AG04449 (cell line): ENCODE measurements around the gene IFNAR1.
A peak's percentile ranks its signal among the peaks of the same experiment; 100 is the strongest.

Experiments used
- CTCF ChIA-PET: fragments of 350-600 bp; formaldehyde crosslinking; extraction: SDS; loops from one replicate; lab custom pipeline; 2021; ENCODE audit warnings: antibody characterized with exemption; lab: Yijun Ruan, JAX
- POLR2A ChIA-PET: fragments of 400-600, 350-600 bp; formaldehyde crosslinking; extraction: SDS; loops from one replicate; lab custom pipeline; 2020; ENCODE audit warnings: antibody characterized with exemption, inconsistent platforms; lab: Yijun Ruan, JAX
- DNase-seq: peaks from one replicate; pipeline ENCODE4 v3.0.0-alpha.2; 2010; ENCODE audit warnings: low read depth, low spot score
- H3K4me3 ChIP-seq: 2 replicates; pipeline ENCODE4 v1.5.1; 2011; ENCODE audit warnings: low read depth, mild to moderate bottlenecking, control low read depth, low read length
- TF ChIP-seq, protein P1 (sequence below): IDR thresholded peaks from one replicate; pipeline ENCODE4 v1.5.1; 2011; ENCODE audit warnings: mild to moderate bottlenecking, moderate library complexity, low read length, control low read depth, inconsistent platforms; ENCODE audit not compliant: insufficient read depth; ENCODE audit errors: missing control alignments

IFNAR1 gene

DNA sequence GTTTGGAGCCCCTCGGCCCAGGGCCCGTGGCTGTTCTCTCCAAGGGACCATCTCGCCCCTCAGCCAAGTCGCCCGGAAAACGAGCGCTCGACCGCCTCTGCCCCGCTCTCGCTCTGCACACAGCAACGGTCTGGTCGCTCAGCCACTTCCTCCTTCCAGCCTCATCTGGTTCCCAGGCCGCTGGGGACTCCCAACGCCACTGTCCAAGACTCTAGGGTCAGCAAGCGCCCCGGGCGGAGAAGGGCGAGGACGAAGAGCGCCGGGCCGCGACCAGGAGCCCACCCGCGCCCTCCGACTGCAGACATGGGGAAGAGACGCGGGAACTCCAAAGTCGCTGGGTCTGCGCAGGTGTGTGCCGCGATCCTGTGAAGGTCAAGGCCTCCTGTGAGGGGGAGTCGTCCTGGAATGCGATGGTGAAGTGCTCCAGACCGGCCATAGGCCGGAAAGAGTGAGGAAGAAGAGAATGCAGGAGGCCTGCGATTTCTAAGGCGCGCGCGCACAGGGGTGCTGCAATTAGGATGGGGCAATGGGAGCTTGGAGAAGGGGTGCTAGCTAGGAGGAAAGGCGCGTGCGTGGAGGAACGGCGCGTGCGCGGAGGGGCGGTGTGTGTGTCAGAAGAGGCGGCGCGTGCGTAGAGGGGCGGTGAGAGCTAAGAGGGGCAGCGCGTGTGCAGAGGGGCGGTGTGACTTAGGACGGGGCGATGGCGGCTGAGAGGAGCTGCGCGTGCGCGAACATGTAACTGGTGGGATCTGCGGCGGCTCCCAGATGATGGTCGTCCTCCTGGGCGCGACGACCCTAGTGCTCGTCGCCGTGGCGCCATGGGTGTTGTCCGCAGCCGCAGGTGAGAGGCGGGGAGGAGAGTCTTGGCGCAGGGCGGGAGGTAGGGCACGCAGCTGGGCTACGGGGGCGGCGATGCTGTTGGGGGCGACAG lies at the start of gene IFNAR1:
IFNAR1 (plus strand) TSS at position 680 of the 931 bp plus-strand sequence; CDS start at position 766, 86 bp downstream.
- H3K4me3 ChIP-seq, result peak within 1 kb of the TSS; percentile 100
- TF ChIP-seq, protein P1, sequence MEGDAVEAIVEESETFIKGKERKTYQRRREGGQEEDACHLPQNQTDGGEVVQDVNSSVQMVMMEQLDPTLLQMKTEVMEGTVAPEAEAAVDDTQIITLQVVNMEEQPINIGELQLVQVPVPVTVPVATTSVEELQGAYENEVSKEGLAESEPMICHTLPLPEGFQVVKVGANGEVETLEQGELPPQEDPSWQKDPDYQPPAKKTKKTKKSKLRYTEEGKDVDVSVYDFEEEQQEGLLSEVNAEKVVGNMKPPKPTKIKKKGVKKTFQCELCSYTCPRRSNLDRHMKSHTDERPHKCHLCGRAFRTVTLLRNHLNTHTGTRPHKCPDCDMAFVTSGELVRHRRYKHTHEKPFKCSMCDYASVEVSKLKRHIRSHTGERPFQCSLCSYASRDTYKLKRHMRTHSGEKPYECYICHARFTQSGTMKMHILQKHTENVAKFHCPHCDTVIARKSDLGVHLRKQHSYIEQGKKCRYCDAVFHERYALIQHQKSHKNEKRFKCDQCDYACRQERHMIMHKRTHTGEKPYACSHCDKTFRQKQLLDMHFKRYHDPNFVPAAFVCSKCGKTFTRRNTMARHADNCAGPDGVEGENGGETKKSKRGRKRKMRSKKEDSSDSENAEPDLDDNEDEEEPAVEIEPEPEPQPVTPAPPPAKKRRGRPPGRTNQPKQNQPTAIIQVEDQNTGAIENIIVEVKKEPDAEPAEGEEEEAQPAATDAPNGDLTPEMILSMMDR, result no peak
- DNase-seq, result peak; percentile 76
- CTCF ChIA-PET, result interaction anchor here (0.7 to 1.7 kb wide), 6 partner anchors 35 to 127 kb away, joined by 3 to 15 read pairs (median 4); no protein-coding TSS in a partner anchor
- POLR2A ChIA-PET, result interaction anchor here (0.6 to 1.3 kb wide), 7 partner anchors 10 to 264 kb away, joined by 3 to 8 read pairs (median 3); partner anchors contain the start of genes DONSON, IL10RB and TMEM50B

DNA sequence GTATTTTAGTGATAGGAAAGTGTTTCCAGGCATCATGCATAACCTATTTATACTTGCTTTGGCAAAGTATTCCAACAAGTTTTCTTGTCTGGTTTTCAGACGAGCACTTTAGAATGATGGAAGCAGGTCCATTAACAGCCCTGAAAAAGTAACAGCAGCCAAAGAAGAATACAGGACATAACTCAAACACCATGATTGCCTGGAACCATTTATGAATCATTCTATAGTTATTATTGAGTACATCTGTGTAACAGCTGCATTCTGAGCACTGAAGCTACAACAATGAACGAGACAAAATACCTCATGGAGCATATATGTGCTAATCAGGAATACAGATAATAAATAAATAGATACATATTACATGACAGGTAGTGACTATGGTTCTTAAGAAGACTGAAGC lies 46.0 kb upstream of the IFNAR1 start:
- CTCF ChIA-PET, result interaction anchor here (0.9 to 2.7 kb wide), 4 partner anchors 12 to 82 kb away, joined by 3 to 9 read pairs (median 4); no protein-coding TSS in a partner anchor
- POLR2A ChIA-PET, result no interaction called here
- no peak overlapping the region for H3K4me3 ChIP-seq
- DNase-seq, result no peak
- TF ChIP-seq, protein P1, result no peak

DNA sequence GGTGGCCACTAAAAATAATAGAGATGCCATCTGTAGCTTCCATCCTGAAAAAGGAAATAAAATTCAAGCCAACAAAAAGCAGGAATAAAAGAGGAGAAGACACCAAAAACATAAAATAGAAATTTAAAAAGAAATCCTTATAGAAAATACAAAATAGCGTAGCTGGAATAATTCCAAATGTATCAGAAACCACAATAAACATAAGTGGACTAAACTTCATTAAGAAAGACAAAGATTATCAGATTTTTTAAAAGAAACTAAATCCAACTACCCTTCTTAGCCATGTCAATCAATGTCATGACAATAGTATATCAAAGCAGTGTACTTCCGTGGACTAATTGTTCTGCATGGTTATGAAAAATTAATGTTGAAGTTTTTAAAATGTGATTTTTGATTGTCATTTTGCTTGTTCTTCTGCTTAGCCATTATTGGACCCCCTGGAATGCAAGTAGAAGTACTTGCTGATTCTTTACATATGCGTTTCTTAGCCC lies 45.4 kb upstream of the IFNAR1 start:
- DNase-seq, result no peak
- ChIA-PET POLR2A (no interaction called here), CTCF (interaction anchor here (0.9 to 2.7 kb wide), 4 partner anchors 13 to 82 kb away, joined by 3 to 9 read pairs (median 4); no protein-coding TSS in a partner anchor)
- no peak overlapping the region for H3K4me3 ChIP-seq
- TF ChIP-seq, protein P1, result no peak

DNA sequence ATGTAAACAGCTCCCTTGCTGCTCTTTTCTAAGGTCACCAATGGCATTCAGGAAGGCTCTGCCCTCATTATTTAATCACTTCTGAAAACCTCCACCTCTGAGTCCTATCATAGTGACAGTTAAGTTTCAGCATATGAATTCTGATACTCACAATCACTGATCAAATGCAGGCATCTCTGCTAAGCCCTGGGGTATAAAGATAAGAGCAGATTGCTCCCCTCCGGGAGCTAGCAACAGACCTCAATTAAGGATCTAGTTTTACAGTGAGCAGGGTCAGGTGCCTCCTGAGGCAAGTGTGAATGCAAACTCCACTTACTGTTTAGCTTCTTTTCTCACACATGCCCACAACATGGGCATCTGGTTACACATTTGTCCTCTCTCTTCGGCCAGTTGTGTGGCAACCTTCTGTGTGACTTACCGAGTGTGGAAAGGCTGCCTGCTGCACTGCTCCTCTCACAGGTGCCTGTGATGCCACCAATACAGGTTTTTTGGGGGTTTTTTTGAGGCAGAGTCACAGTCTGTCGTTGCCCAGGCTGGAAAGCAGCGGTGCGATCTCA lies 43.6 kb upstream of the IFNAR1 start:
- no peak for DNase-seq
- ChIA-PET POLR2A (no interaction called here), CTCF (no interaction called here)
- TF ChIP-seq, protein P1, result no peak
- H3K4me3 ChIP-seq, result no peak overlapping the region

DNA sequence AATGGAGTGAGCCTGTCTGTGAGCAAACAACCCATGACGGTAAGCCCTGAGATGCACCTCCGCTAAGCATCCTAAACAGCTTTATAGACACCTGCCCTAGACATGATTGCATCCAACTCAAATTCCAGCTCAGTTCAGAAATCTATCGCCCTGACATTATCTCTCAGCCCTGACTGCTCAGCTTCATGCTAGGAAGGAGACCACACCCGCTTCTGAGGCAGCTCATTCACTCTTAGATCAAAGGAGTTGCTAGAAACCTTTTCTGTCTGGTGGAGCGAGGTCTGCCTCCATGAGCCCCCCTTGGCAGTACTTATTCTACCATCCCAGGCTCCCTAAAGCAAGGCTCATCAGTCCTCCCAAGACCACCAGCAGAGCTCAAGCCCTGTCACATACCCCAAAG lies 41.6 kb upstream of the IFNAR1 start:
- ChIA-PET POLR2A (no interaction called here), CTCF (interaction anchor here (0.8 to 1.0 kb wide), 2 partner anchors 14 to 78 kb away, joined by 3 read pairs; no protein-coding TSS in a partner anchor)
- TF ChIP-seq, protein P1, result no peak
- H3K4me3 ChIP-seq, result no peak overlapping the region
- no peak for DNase-seq
